Adrenal gland (tissue), 5 donors: Measurements from ENCODE around the gene PRKCE.

Experiments
- CTCF ChIP-seq, 6 experiments: fragments of 450-650 bp in 4 of 6; fragments of 200-600 bp in 2 of 6; sonication (generic) in 1 of 6; IDR thresholded peaks; 1 replicate in 5 of 6; 2 replicates in 1 of 6; pipeline versions ENCODE4 v1.5.1 to v1.8.0; 2016 to 2021; ENCODE audit warnings: antibody characterized with exemption in 6 of 6, mild to moderate bottlenecking in 2 of 6, moderate library complexity in 1 of 6
- POLR2A ChIP-seq, 2 donors: fragments of 450-650 bp; IDR thresholded peaks; one replicate each; pipeline ENCODE4 v1.6.1; 2017; ENCODE audit warnings: antibody characterized with exemption in 2 of 2, mild to moderate bottlenecking in 2 of 2, moderate library complexity in 1 of 2
- donor health status: DM: no; HTN: no; CAD: no.

GRCh38 chr2:45723857-45724256, 72.4 kb downstream of the PRKCE start:
- TF ChIP-seq CTCF (IDR thresholded peaks at IDR 0.05), result no peak
- TF ChIP-seq POLR2A (IDR thresholded peaks at IDR 0.05), result no peak
